Activated CD8-positive, alpha-beta memory T cell treated with anti-CD3 and anti-CD28 coated beads for 4 hours (primary cell): ENCODE measurements around the gene METTL24.
"Not testable (repeated sequence)": the region's sequence is repeated elsewhere in the genome, so short reads cannot be mapped to it uniquely, and the experiment has no call there.

Experiments used
- DNase-seq, 2 donors: peaks; one replicate each; pipeline ENCODE4 v3.0.0-alpha.2; 2020; ENCODE audit warnings: low read depth in 2 of 2

Gene METTL24

GRCh38 chr6:110363748-110364147 is 5.6 kb upstream of the METTL24 start:
- no peak for DNase-seq

GRCh38 chr6:110360676-110361075 is 2.5 kb upstream of the METTL24 start:
- no peak for DNase-seq

GRCh38 chr6:110359556-110359955 is 1.4 kb upstream of the METTL24 start:
- DNase-seq = no peak

GRCh38 chr6:110358553-110359160 is 508 bp upstream of the METTL24 start:
- DNase-seq = no peak

GRCh38 chr6:110357298-110357663 is 868 bp downstream of the METTL24 start:
- no peak for DNase-seq

GRCh38 chr6:110356778-110357177 is 1.4 kb downstream of the METTL24 start:
- no peak for DNase-seq

GRCh38 chr6:110355727-110356126 is 2.4 kb downstream of the METTL24 start:
- DNase-seq = no peak

- no peak for DNase-seq
Observed at GRCh38 chr6:110355022-110355421, 3.1 kb downstream of the METTL24 start.

GRCh38 chr6:110354153-110354552 is 4.0 kb downstream of the METTL24 start:
- DNase-seq = no peak

- no peak for DNase-seq
Observed at GRCh38 chr6:110353457-110354001, 4.6 kb downstream of the METTL24 start.

- no peak for DNase-seq
Observed at GRCh38 chr6:110352563-110353262, 5.4 kb downstream of the METTL24 start.

- DNase-seq = no peak
Observed at GRCh38 chr6:110351986-110352385, 6.2 kb downstream of the METTL24 start.

GRCh38 chr6:110351546-110351945 is 6.6 kb downstream of the METTL24 start:
- DNase-seq = no peak

GRCh38 chr6:110350593-110350992 is 7.6 kb downstream of the METTL24 start:
- DNase-seq = not testable (repeated sequence)

- no peak for DNase-seq
Observed at GRCh38 chr6:110348961-110349690, 9.0 kb downstream of the METTL24 start.

- no peak for DNase-seq
Observed at GRCh38 chr6:110345025-110345424, 13.1 kb downstream of the METTL24 start.

GRCh38 chr6:110342759-110343158 is 15.4 kb downstream of the METTL24 start:
- no peak for DNase-seq

- no peak for DNase-seq
Observed at GRCh38 chr6:110341663-110342596, 16.2 kb downstream of the METTL24 start.

GRCh38 chr6:110341067-110341466 is 17.1 kb downstream of the METTL24 start:
- no peak for DNase-seq

GRCh38 chr6:110340392-110340965 is 17.7 kb downstream of the METTL24 start:
- DNase-seq = no peak

- no peak for DNase-seq
Observed at GRCh38 chr6:110338820-110339470, 19.2 kb downstream of the METTL24 start.
